IPS-20b (cell line): ENCODE results near the gene CDKN1C.

Source experiments
- H3K27ac ChIP-seq: one replicate; pipeline ENCODE4 v1.5.1; 2013; ENCODE audit warnings: low read length
- H3K27me3 ChIP-seq: 2 replicates; pipeline ENCODE4 v1.6.1; 2013; ENCODE audit warnings: mild to moderate bottlenecking, low read length, inconsistent platforms; ENCODE audit not compliant: insufficient read depth
- H3K36me3 ChIP-seq: 2 replicates; pipeline ENCODE4 v1.6.1; 2013; ENCODE audit warnings: low read depth, mild to moderate bottlenecking, inconsistent platforms, low read length, moderate library complexity; ENCODE audit not compliant: insufficient read depth
- H3K4me1 ChIP-seq: 2 replicates; pipeline ENCODE4 v1.6.1; 2013; ENCODE audit warnings: mild to moderate bottlenecking, control low read depth, inconsistent platforms, low read length, moderate library complexity; ENCODE audit not compliant: insufficient read depth
- H3K4me3 ChIP-seq: 2 replicates; pipeline ENCODE4 v1.5.1; 2013; ENCODE audit warnings: mild to moderate bottlenecking, low read length, inconsistent platforms
- H3K9ac ChIP-seq: 2 replicates; pipeline ENCODE4 v1.6.1; 2013; ENCODE audit warnings: low read depth, mild to moderate bottlenecking, inconsistent platforms, low read length, moderate library complexity
- H3K9me3 ChIP-seq: 2 replicates; pipeline ENCODE4 v1.6.1; 2013; ENCODE audit warnings: mild to moderate bottlenecking, low read depth, low read length, inconsistent platforms; ENCODE audit not compliant: insufficient read depth

CDKN1C gene

GRCh38 chr11:2846056-2846455 is 39.5 kb downstream of the CDKN1C start:
- no peaks in the 10 kb centered on the region for H3K9me3 ChIP-seq
- no peaks in the 10 kb centered on the region for H3K36me3 ChIP-seq
- no peak overlapping the region for H3K4me3 ChIP-seq
- H3K27ac ChIP-seq = no peak overlapping the region
- peaks cover 8% of the 10 kb centered on the region; the same call in 1 of the 2 replicates for H3K27me3 ChIP-seq
- no peaks in the 10 kb centered on the region for H3K4me1 ChIP-seq
- H3K9ac ChIP-seq = no peak overlapping the region

DNA sequence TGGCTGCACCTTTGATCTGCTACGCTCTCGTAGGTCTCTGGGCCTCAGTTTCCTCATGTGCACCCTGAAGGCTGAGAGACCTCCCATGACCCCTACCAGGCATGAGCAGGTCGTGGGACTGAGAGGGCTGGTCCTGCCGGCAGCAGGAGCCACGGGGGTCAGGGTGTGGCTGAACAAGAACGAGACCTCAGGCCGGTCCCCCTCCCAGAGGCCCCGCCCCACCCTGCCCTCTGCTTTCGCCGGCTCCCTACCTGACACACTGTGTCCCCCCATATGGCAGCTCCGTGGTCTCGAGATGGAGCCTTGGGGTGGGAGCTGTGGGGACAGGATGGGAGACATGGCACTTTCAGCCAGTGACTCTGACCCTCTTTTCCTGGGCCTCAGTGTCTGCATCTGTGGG is 40.6 kb downstream of the CDKN1C start:
- Histone ChIP-seq H3K9me3 (no peaks in the 10 kb centered on the region), H3K27ac (no peak overlapping the region), H3K9ac (no peak overlapping the region), H3K27me3 (peaks cover 12% of the 10 kb centered on the region; the same call in 1 of the 2 replicates), H3K4me1 (no peaks in the 10 kb centered on the region), H3K36me3 (no peaks in the 10 kb centered on the region), H3K4me3 (no peak overlapping the region)

GRCh38 chr11:2844116-2844842 is 41.3 kb downstream of the CDKN1C start:
- Histone ChIP-seq H3K27ac (no peak overlapping the region), H3K4me3 (no peak overlapping the region), H3K27me3 (peaks cover 17% of the 10 kb centered on the region), H3K9me3 (no peaks in the 10 kb centered on the region), H3K36me3 (no peaks in the 10 kb centered on the region), H3K9ac (no peak overlapping the region), H3K4me1 (no peaks in the 10 kb centered on the region)

DNA sequence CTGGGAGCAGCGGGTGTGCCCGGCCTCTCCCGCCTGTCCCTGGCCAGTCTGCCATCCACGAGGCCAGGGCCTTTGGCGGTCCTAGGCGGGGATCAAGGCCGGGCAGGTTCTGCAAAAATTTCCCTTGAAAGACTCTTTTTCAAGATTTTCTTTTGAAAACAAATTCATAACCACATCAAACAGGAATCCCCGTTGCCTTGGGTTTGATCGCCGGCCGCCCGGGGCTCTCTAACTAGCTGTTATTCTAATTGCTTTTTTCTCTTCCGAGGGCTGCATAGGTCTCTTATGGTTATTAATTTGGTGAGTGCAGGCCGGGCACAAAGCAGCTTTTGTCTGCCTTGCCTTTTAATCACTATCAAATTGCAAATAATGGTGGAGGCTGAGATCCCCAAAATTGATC is 42.0 kb downstream of the CDKN1C start:
- Histone ChIP-seq H3K9ac (no peak overlapping the region), H3K27ac (no peak overlapping the region), H3K4me1 (no peaks in the 10 kb centered on the region), H3K4me3 (no peak overlapping the region), H3K9me3 (no peaks in the 10 kb centered on the region), H3K27me3 (peaks cover 10% of the 10 kb centered on the region), H3K36me3 (no peaks in the 10 kb centered on the region)

GRCh38 chr11:2842876-2843275 is 42.7 kb downstream of the CDKN1C start:
- H3K9ac ChIP-seq = no peak overlapping the region
- no peak overlapping the region for H3K4me3 ChIP-seq
- peaks cover 9% of the 10 kb centered on the region for H3K27me3 ChIP-seq
- no peak overlapping the region for H3K27ac ChIP-seq
- no peaks in the 10 kb centered on the region for H3K9me3 ChIP-seq
- no peaks in the 10 kb centered on the region for H3K4me1 ChIP-seq
- no peaks in the 10 kb centered on the region for H3K36me3 ChIP-seq

DNA sequence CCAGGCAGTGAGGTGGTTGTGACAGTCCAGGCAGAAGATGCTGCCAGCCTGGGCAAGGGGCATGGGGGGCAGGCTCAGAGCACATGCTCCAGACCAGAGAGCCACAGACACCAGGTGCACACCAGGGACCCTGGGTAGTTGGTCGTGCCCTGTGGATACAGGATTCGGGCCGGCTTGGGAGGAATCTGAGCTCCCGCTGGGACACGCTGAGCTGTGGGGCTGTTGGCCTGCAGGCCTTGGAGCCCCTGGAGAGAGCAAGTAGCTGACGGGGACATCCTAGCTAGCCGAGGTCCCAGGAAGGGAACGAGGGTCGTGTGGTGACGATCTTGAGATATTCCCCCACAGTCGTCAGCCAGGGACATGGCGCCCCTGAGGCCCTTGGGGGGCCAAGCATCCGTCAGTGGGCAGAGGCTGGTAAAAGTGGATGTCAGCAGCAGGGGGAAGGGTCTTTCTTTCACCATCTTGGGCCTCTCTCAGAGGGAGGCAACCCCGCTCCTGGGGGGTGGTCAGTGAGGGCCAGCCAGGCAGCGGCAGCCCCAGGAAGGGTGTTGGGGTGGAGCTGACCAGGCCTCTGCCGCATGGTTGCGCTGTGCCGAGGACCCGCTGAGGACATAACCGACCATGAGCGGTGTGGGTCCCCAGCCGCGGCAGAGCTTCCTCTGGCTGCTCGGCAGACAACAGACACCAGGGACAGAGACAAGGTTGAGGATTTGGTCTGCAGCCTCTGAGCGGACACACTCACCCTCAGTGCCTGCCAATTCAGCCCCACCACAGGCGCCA is 44.0 kb downstream of the CDKN1C start:
- Histone ChIP-seq H3K36me3 (no peaks in the 10 kb centered on the region), H3K27me3 (peaks cover 12% of the 10 kb centered on the region), H3K9ac (no peak overlapping the region), H3K9me3 (no peaks in the 10 kb centered on the region), H3K27ac (no peak overlapping the region), H3K4me3 (no peak overlapping the region), H3K4me1 (peaks cover 6% of the 10 kb centered on the region; the same call in 1 of the 2 replicates)

- Histone ChIP-seq H3K9ac (no peak overlapping the region), H3K4me3 (no peak overlapping the region), H3K4me1 (peaks cover 6% of the 10 kb centered on the region; the same call in 1 of the 2 replicates), H3K9me3 (no peaks in the 10 kb centered on the region), H3K36me3 (no peaks in the 10 kb centered on the region), H3K27me3 (peaks cover 19% of the 10 kb centered on the region), H3K27ac (no peak overlapping the region)
Measured at GRCh38 chr11:2839395-2839943, 46.1 kb downstream of the CDKN1C start.

DNA sequence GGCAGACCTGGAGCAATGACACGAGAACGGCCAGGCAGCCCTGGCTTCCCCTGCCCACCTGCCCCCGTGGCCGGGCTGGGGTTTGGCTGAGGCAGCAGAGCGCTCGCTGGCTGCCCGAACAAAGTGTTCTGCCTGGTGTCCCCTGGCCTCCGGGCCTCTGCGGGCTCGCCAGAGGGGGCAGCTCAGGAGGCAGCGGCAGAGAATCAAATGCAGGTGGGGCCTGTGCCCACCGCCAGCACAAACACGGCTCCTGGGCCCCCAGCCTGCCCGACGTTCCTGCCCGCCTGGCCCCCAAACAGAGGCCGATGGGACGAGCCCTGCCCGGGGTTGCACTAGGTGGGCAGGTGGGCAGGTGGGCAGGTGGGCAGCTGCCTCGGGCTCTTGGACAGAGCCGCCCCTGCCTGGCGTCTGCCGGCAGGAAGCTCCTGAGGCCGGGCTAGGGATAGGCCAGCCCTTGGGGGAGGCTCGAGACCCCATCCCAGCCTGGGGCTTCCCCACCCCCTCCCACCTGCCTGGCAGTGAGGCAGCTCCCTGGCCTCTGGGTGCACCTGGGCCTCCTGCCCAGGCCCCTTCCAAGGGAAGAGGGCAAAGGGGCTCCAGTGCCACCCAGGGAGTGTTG is 46.8 kb downstream of the CDKN1C start:
- Histone ChIP-seq H3K9ac (no peak overlapping the region), H3K4me3 (no peak overlapping the region), H3K4me1 (peaks cover 6% of the 10 kb centered on the region; the same call in 1 of the 2 replicates), H3K27me3 (peaks cover 19% of the 10 kb centered on the region), H3K36me3 (no peaks in the 10 kb centered on the region), H3K27ac (no peak overlapping the region), H3K9me3 (no peaks in the 10 kb centered on the region)

- peaks cover 19% of the 10 kb centered on the region for H3K27me3 ChIP-seq
- H3K4me3 ChIP-seq = no peak overlapping the region
- no peaks in the 10 kb centered on the region for H3K36me3 ChIP-seq
- no peak overlapping the region for H3K9ac ChIP-seq
- H3K4me1 ChIP-seq = peaks cover 6% of the 10 kb centered on the region; the same call in 1 of the 2 replicates
- no peaks in the 10 kb centered on the region for H3K9me3 ChIP-seq
- H3K27ac ChIP-seq = no peak overlapping the region
Measured at GRCh38 chr11:2838091-2838490, 47.5 kb downstream of the CDKN1C start.

DNA sequence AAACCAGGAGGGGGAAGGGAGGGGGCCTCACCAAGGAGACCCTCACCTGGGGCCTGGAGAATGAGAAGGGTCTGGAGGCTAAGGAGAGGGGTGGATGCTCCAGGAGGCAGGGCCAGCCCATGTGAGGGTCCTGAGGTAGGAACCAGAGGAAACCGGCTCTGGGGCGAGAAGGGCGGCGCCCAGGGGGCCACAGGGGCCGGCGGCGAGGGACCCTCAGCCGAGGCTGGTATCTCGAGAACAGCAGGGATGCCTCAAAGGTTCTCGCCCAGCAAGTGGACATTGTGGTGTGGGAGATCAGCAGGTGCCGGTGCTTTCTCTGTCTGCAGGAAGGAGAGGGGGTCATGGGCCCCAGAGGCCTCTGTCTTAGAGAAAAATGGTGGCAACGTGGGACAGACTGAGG is 47.9 kb downstream of the CDKN1C start:
- no peak overlapping the region for H3K9ac ChIP-seq
- H3K4me1 ChIP-seq = peaks cover 6% of the 10 kb centered on the region; the same call in 1 of the 2 replicates
- no peaks in the 10 kb centered on the region for H3K36me3 ChIP-seq
- no peak overlapping the region for H3K27ac ChIP-seq
- no peak overlapping the region for H3K4me3 ChIP-seq
- H3K9me3 ChIP-seq = no peaks in the 10 kb centered on the region
- peaks cover 19% of the 10 kb centered on the region for H3K27me3 ChIP-seq

DNA sequence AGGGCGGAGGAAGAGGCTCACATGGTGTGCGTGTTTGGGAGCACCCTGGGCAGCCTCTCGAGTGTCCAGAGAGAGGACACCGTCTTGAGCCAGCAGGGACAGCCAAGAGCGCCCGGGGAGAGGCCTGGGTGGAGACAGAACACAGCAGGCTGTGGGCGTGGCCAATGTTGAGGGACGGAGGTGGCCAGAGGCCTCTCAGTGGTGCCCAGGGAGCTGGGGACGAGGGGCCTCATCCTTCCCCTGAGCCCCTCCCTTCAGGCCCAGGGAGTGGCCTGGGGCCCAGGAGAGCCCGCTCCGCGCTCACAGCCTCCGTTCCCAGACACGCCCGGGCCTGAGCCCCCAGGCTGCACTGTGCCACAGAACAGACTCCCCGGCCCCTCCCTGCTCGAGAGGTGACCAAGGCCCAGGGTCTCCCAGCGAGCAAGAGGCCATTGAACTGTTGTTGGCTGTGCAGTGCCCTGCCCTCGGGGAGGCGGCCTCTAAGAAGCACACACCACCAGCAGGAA is 48.4 kb downstream of the CDKN1C start:
- H3K4me1 ChIP-seq = peaks cover 6% of the 10 kb centered on the region; the same call in 1 of the 2 replicates
- H3K27ac ChIP-seq = no peak overlapping the region
- no peaks in the 10 kb centered on the region for H3K9me3 ChIP-seq
- H3K4me3 ChIP-seq = no peak overlapping the region
- no peak overlapping the region for H3K9ac ChIP-seq
- H3K27me3 ChIP-seq = peaks cover 19% of the 10 kb centered on the region
- H3K36me3 ChIP-seq = no peaks in the 10 kb centered on the region
